Peyer's patch (tissue), 4 donors: Measurements from ENCODE around the gene EYA4.

ENCODE experiments used
- POLR2A ChIP-seq, 2 donors: fragments of 450-650 bp; IDR thresholded peaks; one replicate each; pipeline ENCODE4 v1.5.1; 2017; ENCODE audit warnings: antibody characterized with exemption in 2 of 2, mild to moderate bottlenecking in 2 of 2, moderate library complexity in 2 of 2
- TF ChIP-seq, protein P1 (sequence below), 6 experiments: fragments of 450-650 bp in 4 of 6; fragments of 200-600 bp in 2 of 6; sonication (generic) in 1 of 6; IDR thresholded peaks; one replicate each; pipeline ENCODE4 v1.5.1; 2017 to 2019; ENCODE audit warnings: antibody characterized with exemption in 6 of 6, mild to moderate bottlenecking in 3 of 6, moderate library complexity in 1 of 6

DNA sequence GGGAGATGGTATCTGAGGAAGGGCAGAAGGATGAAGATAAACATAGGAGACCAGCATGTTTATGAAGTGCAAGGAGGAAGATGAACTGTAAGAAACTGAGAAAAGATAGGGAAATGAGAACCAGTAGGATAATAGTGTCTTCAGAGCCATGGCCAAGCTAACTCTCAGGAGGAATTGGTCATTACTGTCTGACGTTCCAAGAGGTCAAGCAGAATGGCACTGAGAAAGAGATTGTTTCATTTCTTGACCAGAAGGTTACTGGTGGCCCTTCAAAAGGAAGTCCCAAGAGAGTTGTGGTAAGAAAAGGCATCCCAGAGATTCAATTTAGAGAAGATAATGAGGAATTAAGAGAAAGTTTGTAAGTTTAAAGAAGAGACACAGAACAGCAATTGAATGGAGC lies 47.5 kb downstream of the EYA4 start:
- TF ChIP-seq POLR2A (IDR thresholded peaks at IDR 0.05), result no peak
- TF ChIP-seq, protein P1, sequence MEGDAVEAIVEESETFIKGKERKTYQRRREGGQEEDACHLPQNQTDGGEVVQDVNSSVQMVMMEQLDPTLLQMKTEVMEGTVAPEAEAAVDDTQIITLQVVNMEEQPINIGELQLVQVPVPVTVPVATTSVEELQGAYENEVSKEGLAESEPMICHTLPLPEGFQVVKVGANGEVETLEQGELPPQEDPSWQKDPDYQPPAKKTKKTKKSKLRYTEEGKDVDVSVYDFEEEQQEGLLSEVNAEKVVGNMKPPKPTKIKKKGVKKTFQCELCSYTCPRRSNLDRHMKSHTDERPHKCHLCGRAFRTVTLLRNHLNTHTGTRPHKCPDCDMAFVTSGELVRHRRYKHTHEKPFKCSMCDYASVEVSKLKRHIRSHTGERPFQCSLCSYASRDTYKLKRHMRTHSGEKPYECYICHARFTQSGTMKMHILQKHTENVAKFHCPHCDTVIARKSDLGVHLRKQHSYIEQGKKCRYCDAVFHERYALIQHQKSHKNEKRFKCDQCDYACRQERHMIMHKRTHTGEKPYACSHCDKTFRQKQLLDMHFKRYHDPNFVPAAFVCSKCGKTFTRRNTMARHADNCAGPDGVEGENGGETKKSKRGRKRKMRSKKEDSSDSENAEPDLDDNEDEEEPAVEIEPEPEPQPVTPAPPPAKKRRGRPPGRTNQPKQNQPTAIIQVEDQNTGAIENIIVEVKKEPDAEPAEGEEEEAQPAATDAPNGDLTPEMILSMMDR (IDR thresholded peaks at IDR 0.05), result no peak
